H1 (cell line): ENCODE results near the gene EGLN2.

Source experiments
- BCL11A ChIP-seq, 2 experiments: IDR thresholded peaks; one replicate each; pipeline ENCODE4 v1.6.1; 2011; ENCODE audit warnings: low read depth in 2 of 2, low read length in 2 of 2, mild to moderate bottlenecking in 2 of 2
- SRF ChIP-seq: IDR thresholded peaks from 2 replicates; pipeline ENCODE4 v1.6.1; 2011; ENCODE audit warnings: mild to moderate bottlenecking, low read depth, low read length, moderate library complexity
- ZNF274 ChIP-seq: IDR thresholded peaks from 2 replicates; pipeline ENCODE4 v1.7.0; 2012; ENCODE audit warnings: low read length, borderline replicate concordance; ENCODE audit errors: extremely low read depth
- TF ChIP-seq, protein P1 (sequence below), 3 experiments: IDR thresholded peaks; 1 replicate in 2 of 3; 2 replicates in 1 of 3; pipeline versions ENCODE4 v1.5.1 to v1.6.1; 2011; ENCODE audit warnings: low read length in 3 of 3, mild to moderate bottlenecking in 3 of 3, inconsistent platforms in 2 of 3, low read depth in 1 of 3, moderate library complexity in 1 of 3; ENCODE audit not compliant: insufficient read depth in 1 of 3; ENCODE audit errors: control extremely low read depth in 1 of 3

DNA sequence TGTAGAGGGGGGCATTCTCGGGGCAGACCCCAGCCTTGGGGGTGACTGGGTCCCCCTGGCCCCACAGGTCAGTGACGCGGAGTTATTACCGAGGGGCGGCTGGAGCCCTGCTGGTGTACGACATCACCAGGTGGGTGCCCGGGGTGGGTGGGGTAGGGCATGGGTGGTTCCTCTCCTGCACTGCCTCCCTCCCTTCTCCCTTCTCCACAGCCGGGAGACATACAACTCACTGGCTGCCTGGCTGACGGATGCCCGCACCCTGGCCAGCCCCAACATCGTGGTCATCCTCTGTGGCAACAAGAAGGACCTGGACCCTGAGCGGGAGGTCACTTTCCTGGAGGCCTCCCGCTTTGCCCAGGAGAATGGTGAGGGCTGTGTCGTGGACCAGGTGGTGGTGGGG lies 15.3 kb upstream of the EGLN2 start:
- TF ChIP-seq SRF = no peak
- no peak for TF ChIP-seq ZNF274
- TF ChIP-seq BCL11A (IDR thresholded peaks at IDR 0.05; ENCODE audit: low read depth in 2 of 2, low read length in 2 of 2) = no peak
- TF ChIP-seq, protein P1, sequence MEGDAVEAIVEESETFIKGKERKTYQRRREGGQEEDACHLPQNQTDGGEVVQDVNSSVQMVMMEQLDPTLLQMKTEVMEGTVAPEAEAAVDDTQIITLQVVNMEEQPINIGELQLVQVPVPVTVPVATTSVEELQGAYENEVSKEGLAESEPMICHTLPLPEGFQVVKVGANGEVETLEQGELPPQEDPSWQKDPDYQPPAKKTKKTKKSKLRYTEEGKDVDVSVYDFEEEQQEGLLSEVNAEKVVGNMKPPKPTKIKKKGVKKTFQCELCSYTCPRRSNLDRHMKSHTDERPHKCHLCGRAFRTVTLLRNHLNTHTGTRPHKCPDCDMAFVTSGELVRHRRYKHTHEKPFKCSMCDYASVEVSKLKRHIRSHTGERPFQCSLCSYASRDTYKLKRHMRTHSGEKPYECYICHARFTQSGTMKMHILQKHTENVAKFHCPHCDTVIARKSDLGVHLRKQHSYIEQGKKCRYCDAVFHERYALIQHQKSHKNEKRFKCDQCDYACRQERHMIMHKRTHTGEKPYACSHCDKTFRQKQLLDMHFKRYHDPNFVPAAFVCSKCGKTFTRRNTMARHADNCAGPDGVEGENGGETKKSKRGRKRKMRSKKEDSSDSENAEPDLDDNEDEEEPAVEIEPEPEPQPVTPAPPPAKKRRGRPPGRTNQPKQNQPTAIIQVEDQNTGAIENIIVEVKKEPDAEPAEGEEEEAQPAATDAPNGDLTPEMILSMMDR (IDR thresholded peaks at IDR 0.05; ENCODE audit: control extremely low read depth in 1 of 3, insufficient read depth in 1 of 3, low read depth in 1 of 3, low read length in 3 of 3) = no peak
